ENCODE results near the gene HAPSTR1.

DNA sequence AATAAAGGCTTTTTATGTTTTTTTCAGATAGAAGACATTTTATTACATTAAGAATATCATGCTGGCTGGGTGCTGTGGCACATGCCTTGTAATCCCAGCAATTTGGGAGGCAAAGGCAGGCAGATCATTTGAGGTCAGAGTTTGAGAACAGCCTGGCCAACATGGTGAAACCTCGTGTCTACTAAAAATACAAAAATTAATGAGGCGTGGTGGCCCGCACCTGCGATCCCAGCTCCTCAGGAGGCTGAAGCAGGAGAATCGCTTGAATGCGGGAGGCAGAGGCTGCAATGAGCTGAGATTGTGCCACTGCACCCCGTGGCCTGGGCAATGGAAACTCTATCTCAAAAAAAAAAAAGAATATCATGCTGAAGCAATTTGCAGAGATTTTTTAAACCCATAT is 29.1 kb upstream of the HAPSTR1 start:
- TF ChIP-seq, protein P1, sequence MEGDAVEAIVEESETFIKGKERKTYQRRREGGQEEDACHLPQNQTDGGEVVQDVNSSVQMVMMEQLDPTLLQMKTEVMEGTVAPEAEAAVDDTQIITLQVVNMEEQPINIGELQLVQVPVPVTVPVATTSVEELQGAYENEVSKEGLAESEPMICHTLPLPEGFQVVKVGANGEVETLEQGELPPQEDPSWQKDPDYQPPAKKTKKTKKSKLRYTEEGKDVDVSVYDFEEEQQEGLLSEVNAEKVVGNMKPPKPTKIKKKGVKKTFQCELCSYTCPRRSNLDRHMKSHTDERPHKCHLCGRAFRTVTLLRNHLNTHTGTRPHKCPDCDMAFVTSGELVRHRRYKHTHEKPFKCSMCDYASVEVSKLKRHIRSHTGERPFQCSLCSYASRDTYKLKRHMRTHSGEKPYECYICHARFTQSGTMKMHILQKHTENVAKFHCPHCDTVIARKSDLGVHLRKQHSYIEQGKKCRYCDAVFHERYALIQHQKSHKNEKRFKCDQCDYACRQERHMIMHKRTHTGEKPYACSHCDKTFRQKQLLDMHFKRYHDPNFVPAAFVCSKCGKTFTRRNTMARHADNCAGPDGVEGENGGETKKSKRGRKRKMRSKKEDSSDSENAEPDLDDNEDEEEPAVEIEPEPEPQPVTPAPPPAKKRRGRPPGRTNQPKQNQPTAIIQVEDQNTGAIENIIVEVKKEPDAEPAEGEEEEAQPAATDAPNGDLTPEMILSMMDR (IDR thresholded peaks at IDR 0.05; ENCODE audit: low read depth, low read length), result no peak
- TF ChIP-seq POLR2A (IDR thresholded peaks at IDR 0.05; ENCODE audit: extremely low read depth, insufficient read length), result no peak
